NB4 (cell line): ENCODE results near the gene REG3G.

Source experiments
- CTCF ChIP-seq: IDR thresholded peaks from one replicate; pipeline ENCODE4 v1.5.1; 2012; ENCODE audit warnings: low read depth, low read length
- MAX ChIP-seq: IDR thresholded peaks from 2 replicates; pipeline ENCODE4 v1.6.1; 2011; ENCODE audit warnings: low read depth, low read length
- POLR2A ChIP-seq: IDR thresholded peaks from 2 replicates; pipeline ENCODE4 v1.6.1; 2011; ENCODE audit warnings: mild to moderate bottlenecking; ENCODE audit not compliant: insufficient read length; ENCODE audit errors: extremely low read depth

DNA sequence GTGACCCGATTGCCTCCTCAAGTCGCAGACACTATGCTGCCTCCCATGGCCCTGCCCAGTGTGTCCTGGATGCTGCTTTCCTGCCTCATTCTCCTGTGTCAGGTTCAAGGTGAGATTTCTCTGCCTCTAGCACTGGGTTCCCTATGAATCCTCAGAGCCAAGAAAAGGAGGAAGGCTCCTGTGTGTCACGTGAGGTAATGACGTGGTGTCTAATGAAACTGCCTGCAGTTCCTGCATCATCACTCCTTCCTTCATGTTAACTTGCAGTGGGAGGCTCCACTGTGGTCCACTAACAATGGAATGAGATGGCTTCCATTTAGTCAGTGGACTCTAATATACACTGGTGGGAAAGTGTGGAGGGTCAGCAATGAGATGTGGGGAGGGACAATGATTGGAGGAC is 559 bp downstream of the REG3G start:
- no peak for TF ChIP-seq CTCF
- TF ChIP-seq POLR2A, result no peak
- TF ChIP-seq MAX, result no peak
